ENCODE measurements around the gene SZRD1. TPM values are rescaled to one million over a fixed set of nuclear protein-coding genes. Genes with fewer than 3 reads are reported as not detected.
A peak's percentile ranks its signal among the peaks of the same experiment; 100 is the strongest.

The SZRD1 gene
- total and polyA plus RNA-seq, 9 of the 15 experiments (the other 6 are each of a cell fraction or from before 2014, with no cell fraction given): 3.9 to 149 (median 82.5) TPM

GRCh38 chr1:16351994-16352841 lies 14.8 kb upstream of the SZRD1 start, which contains the start of gene FBXO42 (continued):
- TF ChIP-seq MTA3 (IDR thresholded peaks at IDR 0.05; ENCODE audit: borderline replicate concordance): peak; percentile 92
- no peak for TF ChIP-seq RAD51 (IDR thresholded peaks at IDR 0.05; ENCODE audit: borderline replicate concordance, low read depth)
- TF ChIP-seq KLF6 (CRISPR knock-in tag; IDR thresholded peaks at IDR 0.05; ENCODE audit: borderline replicate concordance): no peak; the same call in 1 of the 2 replicates
- TF ChIP-seq NR2C2 (CRISPR knock-in tag; IDR thresholded peaks at IDR 0.05): peak; percentile 47; the same call in 1 of the 2 replicates
- peak; percentile 78; the same call in 1 of the 2 replicates for TF ChIP-seq NR2C2 (tag; IDR thresholded peaks at IDR 0.05)
- TF ChIP-seq E2F3 (CRISPR knock-in tag; IDR thresholded peaks at IDR 0.05): peak; percentile 75; the same call in 1 of the 2 replicates
- TF ChIP-seq ATF7 (IDR thresholded peaks at IDR 0.05): peak; percentile 94
- no peak for TF ChIP-seq NCOR1 (IDR thresholded peaks at IDR 0.05)
- TF ChIP-seq ZNF431 (CRISPR knock-in tag; IDR thresholded peaks at IDR 0.05): 0 out of 2 replicates have a peak, but pooled peaks have one; percentile 49
- TF ChIP-seq KDM4B (IDR thresholded peaks at IDR 0.05; ENCODE audit: borderline replicate concordance in 2 of 2, low read depth in 1 of 2): peak in 1 of 2 experiments; percentile 82; a peak in 1 of 4 replicates
- no peak for TF ChIP-seq ZNF740 (CRISPR knock-in tag; IDR thresholded peaks at IDR 0.05)
- no peak; a peak in 1 of 4 replicates for TF ChIP-seq ZNF740 (tag; IDR thresholded peaks at IDR 0.05)
- TF ChIP-seq, protein P1, sequence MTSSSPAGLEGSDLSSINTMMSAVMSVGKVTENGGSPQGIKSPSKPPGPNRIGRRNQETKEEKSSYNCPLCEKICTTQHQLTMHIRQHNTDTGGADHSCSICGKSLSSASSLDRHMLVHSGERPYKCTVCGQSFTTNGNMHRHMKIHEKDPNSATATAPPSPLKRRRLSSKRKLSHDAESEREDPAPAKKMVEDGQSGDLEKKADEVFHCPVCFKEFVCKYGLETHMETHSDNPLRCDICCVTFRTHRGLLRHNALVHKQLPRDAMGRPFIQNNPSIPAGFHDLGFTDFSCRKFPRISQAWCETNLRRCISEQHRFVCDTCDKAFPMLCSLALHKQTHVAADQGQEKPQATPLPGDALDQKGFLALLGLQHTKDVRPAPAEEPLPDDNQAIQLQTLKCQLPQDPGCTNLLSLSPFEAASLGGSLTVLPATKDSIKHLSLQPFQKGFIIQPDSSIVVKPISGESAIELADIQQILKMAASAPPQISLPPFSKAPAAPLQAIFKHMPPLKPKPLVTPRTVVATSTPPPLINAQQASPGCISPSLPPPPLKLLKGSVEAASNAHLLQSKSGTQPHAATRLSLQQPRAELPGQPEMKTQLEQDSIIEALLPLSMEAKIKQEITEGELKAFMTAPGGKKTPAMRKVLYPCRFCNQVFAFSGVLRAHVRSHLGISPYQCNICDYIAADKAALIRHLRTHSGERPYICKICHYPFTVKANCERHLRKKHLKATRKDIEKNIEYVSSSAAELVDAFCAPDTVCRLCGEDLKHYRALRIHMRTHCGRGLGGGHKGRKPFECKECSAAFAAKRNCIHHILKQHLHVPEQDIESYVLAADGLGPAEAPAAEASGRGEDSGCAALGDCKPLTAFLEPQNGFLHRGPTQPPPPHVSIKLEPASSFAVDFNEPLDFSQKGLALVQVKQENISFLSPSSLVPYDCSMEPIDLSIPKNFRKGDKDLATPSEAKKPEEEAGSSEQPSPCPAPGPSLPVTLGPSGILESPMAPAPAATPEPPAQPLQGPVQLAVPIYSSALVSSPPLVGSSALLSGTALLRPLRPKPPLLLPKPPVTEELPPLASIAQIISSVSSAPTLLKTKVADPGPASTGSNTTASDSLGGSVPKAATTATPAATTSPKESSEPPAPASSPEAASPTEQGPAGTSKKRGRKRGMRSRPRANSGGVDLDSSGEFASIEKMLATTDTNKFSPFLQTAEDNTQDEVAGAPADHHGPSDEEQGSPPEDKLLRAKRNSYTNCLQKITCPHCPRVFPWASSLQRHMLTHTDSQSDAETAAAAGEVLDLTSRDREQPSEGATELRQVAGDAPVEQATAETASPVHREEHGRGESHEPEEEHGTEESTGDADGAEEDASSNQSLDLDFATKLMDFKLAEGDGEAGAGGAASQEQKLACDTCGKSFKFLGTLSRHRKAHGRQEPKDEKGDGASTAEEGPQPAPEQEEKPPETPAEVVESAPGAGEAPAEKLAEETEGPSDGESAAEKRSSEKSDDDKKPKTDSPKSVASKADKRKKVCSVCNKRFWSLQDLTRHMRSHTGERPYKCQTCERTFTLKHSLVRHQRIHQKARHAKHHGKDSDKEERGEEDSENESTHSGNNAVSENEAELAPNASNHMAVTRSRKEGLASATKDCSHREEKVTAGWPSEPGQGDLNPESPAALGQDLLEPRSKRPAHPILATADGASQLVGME (CRISPR knock-in tag; IDR thresholded peaks at IDR 0.05): peak; percentile 34; the same call in 1 of the 2 replicates
- TF ChIP-seq ZNF780A (CRISPR knock-in tag; IDR thresholded peaks at IDR 0.05): no peak
- peak; percentile 47 for TF ChIP-seq SMARCB1 (IDR thresholded peaks at IDR 0.05; ENCODE audit: insufficient read length, low read depth)
- TF ChIP-seq, protein P2, sequence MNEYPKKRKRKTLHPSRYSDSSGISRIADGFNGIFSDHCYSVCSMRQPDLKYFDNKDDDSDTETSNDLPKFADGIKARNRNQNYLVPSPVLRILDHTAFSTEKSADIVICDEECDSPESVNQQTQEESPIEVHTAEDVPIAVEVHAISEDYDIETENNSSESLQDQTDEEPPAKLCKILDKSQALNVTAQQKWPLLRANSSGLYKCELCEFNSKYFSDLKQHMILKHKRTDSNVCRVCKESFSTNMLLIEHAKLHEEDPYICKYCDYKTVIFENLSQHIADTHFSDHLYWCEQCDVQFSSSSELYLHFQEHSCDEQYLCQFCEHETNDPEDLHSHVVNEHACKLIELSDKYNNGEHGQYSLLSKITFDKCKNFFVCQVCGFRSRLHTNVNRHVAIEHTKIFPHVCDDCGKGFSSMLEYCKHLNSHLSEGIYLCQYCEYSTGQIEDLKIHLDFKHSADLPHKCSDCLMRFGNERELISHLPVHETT (CRISPR knock-in tag; conservative IDR thresholded peaks at IDR 0.05 in 1 of 2, IDR thresholded peaks at IDR 0.05 in 1 of 2): peak in 1 of 2 experiments; percentile 77; a peak in 2 of 4 replicates
- TF ChIP-seq SPI1 (IDR thresholded peaks at IDR 0.05; ENCODE audit: borderline replicate concordance, low read depth, low read length): no peak
- TF ChIP-seq HCFC1 (IDR thresholded peaks at IDR 0.05; ENCODE audit: low read depth, low read length): peak; percentile 69
- TF ChIP-seq SAFB (IDR thresholded peaks at IDR 0.05; ENCODE audit: borderline replicate concordance, low read depth, low read length): peak; percentile 72
